ENCODE measurements around the gene LARGE2.

LARGE2 gene

DNA sequence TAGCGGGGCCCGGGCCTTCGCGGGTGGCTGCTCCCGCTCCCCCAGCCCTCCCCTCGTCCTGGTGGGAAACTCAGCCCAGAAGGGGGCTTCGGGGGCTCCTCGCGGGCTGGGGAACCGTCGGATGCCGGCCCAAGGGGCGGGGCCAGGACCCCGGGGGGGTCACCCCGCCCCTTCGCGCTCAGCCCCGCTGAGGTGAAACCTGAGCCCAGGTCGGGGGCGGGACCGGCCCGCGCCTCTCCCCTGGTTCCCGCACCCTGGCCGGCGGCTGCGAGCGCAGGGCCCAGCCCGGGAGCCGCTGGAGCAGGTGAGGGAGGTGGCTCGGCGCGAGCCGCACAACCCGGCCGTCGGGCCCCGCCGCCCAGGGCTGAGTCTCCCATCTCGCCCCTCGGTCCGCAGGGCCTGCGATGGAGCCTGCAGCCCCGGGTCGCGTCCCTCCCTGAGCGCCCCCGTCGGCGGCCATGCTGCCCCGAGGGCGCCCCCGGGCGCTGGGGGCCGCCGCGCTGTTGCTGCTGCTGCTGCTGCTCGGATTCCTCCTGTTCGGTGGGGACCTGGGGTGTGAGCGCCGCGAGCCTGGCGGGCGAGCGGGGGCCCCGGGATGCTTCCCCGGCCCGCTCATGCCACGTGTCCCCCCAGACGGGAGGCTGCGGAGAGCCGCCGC, at the start of gene LARGE2:
Gene LARGE2, plus strand, starts transcription at position 232 of the 658 bp plus-strand sequence. Its CDS starts 227 bp downstream, at position 459.
- DNase-seq (ENCODE audit: extremely low read depth in 1 of 2, low read depth in 1 of 2) = no peak

DNA sequence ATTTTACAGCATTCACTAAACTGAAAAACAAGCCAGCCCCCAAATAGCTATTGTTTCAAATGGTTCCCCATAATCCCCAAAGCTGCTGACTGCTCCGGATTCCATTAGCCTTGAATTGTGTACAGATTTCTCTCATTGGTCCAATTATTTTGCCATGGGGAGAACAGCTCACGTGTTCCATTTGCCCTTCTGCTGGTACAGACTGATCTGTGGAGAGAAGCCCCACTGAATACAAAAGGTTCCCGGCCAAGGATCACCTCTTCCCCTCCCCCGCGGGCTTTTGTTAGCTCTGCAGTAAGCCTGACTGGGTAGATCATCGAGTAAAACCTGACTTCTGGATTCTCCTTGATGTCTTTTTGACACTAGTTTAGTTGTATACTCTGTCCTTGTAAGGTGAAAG, 46.1 kb upstream of the LARGE2 start:
- DNase-seq (ENCODE audit: extremely low read depth in 1 of 2, low read depth in 1 of 2) = no peak

GRCh38 chr11:45877221-45877620, 45.2 kb upstream of the LARGE2 start:
- DNase-seq (ENCODE audit: extremely low read depth in 1 of 2, low read depth in 1 of 2) = no peak

- DNase-seq (ENCODE audit: extremely low read depth in 1 of 2, low read depth in 1 of 2) = no peak
These were observed 44.6 kb upstream of the LARGE2 start for GRCh38 chr11:45877845-45878244.

DNA sequence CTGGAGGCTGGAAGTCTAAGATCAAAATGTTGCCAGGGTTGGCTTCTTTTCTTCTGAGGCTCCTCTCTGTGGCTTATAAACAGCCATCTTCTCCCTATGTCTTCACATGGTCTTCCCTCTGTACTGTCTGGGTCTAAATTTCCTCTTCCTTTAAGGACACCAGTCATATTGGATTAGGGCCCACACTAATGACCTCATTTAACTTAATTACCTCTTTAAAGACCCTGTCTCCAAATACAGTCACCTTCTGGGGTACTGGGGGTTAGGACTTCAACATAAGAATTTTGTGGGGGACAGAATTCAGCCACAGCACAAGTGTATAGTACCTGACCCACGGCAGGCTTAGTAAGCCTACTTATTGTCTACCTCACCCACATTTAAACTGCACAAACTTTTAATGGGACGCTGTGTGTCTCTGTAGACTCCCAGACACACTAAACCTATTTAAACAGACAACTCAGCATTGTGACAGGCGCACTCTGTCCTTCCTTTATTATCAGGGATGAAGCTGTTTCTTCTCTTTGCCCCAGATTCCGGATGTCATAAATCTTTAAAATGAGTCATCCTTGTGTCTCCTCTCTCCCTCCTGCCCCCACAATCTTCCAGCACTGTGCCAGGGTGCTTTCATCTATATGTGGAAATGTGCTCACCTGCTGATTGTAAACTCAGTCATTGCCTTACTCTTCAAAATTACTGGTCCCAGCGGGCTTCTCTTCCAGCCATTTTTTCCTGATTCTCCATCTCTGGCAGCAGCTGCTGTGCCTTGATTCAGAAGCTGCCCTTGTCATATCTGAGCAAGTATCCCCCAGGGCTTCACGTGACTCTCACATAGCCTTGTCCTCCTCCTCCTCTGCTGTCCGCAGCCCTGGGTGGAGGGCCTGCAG, 42.4 kb upstream of the LARGE2 start:
- DNase-seq (ENCODE audit: extremely low read depth in 1 of 2, low read depth in 1 of 2) = no peak

DNA sequence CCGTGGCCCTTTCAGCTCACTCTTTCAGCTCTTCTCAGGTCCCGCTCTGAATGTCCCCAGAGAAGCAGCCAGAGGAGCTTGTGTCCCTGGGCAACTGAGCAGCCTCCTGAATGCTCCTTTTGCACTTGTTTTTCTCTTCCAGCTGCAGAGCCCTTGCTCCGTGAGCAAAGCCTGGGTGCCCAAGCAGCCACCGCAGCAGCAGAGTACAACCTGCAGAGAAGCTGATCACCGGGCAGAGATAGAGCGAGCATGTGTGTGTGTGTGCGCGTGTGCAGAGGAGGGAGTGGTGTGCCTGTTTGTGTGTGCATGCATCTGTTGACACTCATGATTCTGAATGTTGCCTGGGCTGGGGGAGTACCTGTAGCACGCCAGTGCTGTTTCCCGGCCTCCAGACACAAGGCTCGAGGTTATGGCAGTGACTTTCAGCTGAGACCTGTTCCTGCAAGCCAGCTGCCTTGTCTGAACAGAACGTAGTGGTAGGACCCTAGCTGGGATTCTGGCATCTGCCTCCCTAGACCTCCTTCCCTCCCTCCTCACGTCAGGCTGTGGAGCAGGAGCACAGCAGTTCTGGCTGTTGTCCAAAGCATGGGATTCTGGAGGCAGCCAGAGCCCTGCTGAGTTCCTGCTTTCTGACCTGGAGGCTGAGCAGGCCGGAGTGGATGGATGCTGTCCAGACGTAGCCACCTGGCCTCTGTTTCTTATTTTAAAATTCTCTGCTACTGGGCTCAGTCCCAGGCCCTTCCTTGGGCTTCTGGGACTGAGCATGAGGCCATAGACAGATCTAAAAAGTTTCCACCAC, 41.5 kb upstream of the LARGE2 start:
- no peak for DNase-seq (ENCODE audit: extremely low read depth in 1 of 2, low read depth in 1 of 2)

DNA sequence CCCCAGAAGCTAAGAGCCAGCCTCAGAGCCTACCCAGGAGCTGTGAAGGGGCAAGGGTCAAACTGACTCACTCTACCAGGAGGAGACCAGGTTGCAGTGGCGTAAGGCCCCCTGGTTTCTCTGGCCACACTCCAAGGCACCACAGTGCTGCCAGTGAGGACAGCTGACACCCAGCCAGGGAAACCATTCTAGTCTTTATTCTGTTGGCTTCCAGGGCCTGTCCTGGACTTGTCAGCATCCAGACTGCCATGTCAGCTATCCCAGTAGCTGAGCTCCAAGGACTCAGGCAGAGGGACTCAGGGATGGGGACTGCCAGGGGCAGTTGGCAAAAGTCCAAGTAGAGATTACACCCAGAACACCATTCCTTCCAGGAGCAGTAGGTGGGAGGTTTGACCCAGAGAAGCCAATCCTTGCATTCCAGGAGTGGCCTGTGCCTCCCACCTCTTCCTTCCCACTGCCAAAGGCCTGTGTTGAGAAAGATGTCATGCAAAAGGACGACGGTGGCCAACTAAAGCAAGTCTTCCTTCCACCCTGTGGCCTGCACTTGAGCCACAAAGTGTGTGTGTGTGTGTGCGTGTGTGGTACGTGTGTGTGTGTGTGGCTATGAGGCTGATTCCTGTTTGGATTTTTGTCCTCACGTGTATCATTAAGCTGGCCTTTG, 40.6 kb upstream of the LARGE2 start:
- DNase-seq (ENCODE audit: extremely low read depth in 1 of 2, low read depth in 1 of 2) = no peak

DNA sequence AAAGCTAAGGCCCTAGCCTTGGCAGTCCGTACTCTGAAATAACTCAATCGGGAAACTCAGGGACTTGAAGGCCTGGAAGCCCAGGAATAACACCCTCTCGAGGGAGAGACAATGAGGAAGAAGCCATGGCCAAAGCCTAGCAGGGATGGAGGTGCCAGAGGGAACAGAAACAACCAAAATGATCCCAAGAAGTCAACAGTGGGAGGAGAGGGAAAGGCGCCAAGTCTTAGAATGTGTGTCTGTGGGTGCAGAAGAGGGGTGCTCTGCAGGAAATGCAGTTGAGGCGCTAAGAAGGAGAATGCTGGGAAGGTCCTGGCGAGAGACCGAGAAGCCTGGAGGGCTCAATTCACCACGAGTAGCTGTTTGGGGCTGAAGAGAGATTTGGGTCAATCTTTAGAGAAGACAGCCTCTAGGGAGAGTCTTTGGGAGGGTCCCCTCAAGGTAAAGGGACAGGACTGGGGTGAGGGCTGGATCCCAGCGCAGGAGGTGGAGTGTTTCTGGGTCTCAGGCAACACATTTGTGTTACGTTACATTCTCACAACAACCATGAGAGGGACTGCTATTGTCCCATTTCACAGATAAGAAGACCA, 37.8 kb upstream of the LARGE2 start:
- no peak for DNase-seq (ENCODE audit: extremely low read depth in 1 of 2, low read depth in 1 of 2)

DNA sequence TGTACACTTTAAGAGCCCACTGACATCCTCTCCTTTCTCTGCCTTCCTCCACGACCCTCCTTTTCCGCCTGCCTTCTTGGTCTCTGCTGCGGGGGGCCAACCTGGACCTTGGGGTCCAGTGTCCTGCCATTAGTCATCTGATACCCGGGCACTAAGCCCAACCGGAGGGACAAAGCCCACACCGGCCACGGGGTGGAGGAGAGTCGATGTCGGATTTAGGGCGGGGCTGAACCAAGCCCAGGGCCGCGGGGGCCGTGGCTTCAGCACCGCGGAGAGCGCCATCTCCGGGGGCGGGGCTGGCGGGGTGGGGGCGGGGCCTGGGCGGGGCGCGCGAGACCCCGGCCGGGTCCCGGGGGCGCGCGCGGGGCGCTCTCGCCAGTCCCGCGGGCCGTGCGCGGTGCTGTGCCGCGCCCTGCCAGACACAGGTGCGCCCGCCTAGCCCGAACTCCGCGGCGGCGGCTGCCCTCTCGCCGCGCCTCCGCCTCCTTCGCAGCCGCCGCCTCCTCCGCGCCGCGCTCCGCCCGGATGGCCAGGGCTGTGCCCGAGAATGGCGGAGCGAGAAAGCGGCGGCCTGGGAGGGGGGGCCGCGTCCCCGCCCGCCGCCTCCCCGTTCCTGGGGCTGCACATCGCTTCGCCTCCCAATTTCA, 37.1 kb upstream of the LARGE2 start, which contains the start of gene MAPK8IP1:
Gene MAPK8IP1, plus strand, starts transcription at position 378 of the 647 bp plus-strand sequence. Its CDS starts 170 bp downstream, at position 548.
- peak in 1 of 2 donors; percentile 41 for DNase-seq (ENCODE audit: extremely low read depth in 1 of 2, low read depth in 1 of 2)

GRCh38 chr11:45885921-45886721, 36.3 kb upstream of the LARGE2 start:
- no peak for DNase-seq (ENCODE audit: extremely low read depth in 1 of 2, low read depth in 1 of 2)

DNA sequence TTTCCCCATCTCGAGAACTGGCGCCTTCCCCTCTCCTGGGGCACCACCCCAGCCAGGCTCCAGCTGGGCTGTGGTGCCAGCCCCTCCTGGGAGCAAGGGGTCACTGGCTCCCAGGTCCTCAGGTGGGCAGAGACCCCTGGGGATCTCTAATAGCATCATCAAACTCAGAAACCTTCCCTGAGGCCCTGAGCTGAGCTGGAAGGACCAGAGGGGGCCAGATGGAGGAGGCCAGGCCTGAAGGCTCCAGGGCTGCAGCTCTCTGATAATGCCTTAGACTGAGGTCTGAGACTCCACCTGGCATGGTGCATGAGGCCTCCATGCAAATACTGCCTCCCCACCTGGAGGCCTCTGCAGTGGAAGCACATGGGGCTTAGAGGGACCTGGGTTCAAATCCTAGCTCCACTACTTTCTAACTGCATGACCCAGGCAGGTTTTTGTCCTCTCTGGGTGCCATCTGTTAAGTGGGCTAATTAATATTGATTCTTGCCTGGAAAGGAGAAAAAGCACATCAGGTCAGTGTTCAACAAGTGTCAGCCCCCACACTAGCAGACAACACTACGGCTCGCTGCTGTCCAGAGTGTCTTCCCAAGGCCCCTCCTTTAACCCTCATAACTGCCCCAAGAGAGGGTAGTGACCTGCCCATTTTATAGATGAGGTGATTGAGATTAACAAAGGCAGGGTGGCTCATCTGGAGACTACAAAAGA, 35.5 kb upstream of the LARGE2 start:
- no peak for DNase-seq (ENCODE audit: extremely low read depth in 1 of 2, low read depth in 1 of 2)

- no peak for DNase-seq (ENCODE audit: extremely low read depth in 1 of 2, low read depth in 1 of 2)
These were observed 34.9 kb upstream of the LARGE2 start for GRCh38 chr11:45887587-45887986.

DNA sequence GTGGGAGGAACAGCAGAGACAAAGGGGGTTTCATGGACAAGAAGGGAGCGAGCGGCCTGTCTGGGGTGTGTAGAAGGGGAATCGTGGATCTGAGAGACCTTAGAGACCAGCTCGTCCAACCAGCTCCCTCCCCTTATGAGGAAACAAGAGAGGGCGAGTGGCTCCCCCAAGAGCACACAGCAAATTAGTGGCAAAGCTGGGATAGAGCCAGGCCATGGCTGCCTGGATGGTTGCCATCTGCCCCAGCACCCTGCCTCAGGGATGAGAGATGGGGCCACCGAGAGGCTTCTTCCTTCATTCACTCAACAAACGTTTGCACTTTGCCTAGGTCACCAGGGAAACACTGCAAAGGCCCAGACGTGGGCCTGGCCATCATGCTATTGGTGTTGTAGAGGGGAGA, 32.9 kb upstream of the LARGE2 start:
- no peak for DNase-seq (ENCODE audit: extremely low read depth in 1 of 2, low read depth in 1 of 2)

DNA sequence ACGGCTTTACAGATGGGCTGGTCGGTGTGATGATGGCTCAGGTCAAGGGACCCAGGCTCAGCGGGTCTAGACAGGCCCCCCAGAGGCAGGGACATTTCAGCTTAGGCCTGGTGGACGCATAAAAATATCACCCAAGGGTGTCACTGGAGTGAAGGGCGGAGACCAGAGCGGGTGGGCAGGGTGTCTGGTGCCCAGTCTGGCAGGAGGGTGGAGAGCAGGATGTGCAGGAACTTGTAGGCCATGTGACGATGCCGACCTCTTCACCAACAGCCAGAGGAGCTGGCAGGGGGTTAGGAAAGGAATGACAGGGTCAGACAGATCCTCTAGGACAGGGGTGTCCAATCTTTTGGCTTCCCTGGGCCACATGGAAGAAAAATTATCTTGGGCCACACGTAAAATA, 32.5 kb upstream of the LARGE2 start:
- no peak for DNase-seq (ENCODE audit: extremely low read depth in 1 of 2, low read depth in 1 of 2)

DNA sequence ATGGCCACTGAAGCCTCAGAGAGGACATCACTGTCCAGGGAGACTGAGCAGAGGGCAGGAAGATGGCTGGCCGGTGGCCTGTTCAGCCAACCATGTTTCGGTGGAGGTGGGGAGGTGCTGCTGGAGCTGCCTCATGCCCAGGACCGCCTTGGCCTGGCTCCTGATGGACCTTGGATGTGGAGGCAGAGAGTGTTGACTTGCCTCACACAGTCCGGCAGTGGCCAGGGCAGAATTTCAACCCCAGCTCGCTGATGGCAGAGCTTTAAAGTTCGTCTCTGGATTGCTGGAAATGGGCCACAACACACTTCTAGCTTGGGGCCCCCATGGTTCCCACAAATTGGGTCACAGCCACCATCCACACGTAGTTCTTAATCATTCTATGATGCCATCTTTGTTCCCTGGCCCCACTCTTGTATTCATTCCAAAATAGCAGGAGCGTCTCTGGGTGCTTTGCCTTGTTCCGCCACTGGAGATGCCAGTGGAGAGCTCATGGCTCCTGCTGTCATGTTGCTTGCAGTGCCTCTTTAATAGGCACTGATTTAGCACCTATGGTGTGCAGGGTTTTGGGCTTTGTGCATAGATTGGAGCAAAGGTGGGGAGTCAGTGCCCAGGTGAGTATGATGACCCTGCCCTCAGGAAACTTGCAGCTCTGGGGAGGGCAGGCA, 31.4 kb upstream of the LARGE2 start:
- DNase-seq (ENCODE audit: extremely low read depth in 1 of 2, low read depth in 1 of 2) = no peak

- no peak for DNase-seq (ENCODE audit: extremely low read depth in 1 of 2, low read depth in 1 of 2)
These were observed 29.6 kb upstream of the LARGE2 start for GRCh38 chr11:45892856-45893255.

DNA sequence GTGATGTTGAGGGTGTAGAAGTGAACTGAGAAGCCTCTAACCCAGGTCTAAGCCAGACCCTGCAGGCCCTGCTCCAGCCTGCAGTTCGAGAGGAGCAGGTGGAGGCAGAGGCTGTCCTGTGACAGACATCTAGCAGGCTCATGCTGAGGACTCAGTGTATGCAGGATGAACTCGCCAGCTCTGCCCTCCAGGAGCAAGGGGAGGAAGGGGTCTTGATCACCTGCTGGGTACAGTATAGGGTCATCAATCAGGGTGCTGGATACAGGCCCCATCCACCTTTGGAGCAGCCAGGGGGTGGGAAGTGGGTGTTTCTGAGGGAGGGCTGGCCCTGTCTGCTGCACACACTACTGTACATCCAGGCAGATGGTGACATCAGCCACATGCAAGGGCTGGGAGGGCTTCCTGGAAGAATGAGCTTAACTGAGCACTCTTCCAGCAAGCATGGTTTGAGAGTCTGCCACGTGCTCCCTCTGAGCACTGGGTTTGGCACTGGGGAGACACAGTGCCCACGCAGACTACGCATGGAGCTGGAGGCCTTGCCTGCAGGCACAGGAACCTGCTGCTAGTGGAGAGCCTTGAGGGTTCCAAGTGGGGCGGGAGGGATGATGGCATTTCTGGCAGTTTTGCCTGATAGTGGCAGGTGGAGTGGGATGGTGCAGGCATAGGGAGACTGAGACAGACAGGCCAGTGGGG, 27.8 kb upstream of the LARGE2 start:
- no peak for DNase-seq (ENCODE audit: extremely low read depth in 1 of 2, low read depth in 1 of 2)

Measured in activated CD8-positive, alpha-beta memory T cell treated with anti-CD3 and anti-CD28 coated beads for 1 hour (primary cell).